Stomach (tissue), 9 donors: ENCODE measurements around the gene ACP1. TPM values are rescaled to one million over a fixed set of nuclear protein-coding genes. Genes with fewer than 3 reads are reported as not detected.

ENCODE experiments used
- DNase-seq, 2 donors: peaks; one replicate each; pipeline versions ENCODE4 v3.0.0 to v3.0.0-alpha.2; 2013 to 2019
- H3K27ac ChIP-seq, 5 donors: fragments of 200-600 bp in 4 of 5; sonication (generic) in 4 of 5; one replicate each; pipeline ENCODE4 v1.5.1; 2013 to 2019; ENCODE audit warnings: mild to moderate bottlenecking in 1 of 5, moderate library complexity in 1 of 5
- H3K27me3 ChIP-seq, 3 donors: fragments of 200-600 bp; sonication (generic); one replicate each; pipeline ENCODE4 v1.5.1; 2017 to 2019; ENCODE audit warnings: mixed run types in 1 of 3
- H3K36me3 ChIP-seq, 4 donors: fragments of 200-600 bp; sonication (generic); 1 replicate in 3 of 4; 2 replicates in 1 of 4; pipeline ENCODE4 v1.5.1; 2016 to 2019
- H3K4me1 ChIP-seq, 4 donors: fragments of 200-600 bp; sonication (generic); one replicate each; pipeline ENCODE4 v1.5.1; 2016 to 2019
- H3K4me3 ChIP-seq, 4 donors: fragments of 200-600 bp; sonication (generic) in 3 of 4; one replicate each; pipeline ENCODE4 v1.5.1; 2016 to 2019; ENCODE audit warnings: mild to moderate bottlenecking in 1 of 4
- H3K9me3 ChIP-seq, 4 donors: fragments of 200-600 bp; sonication (generic); one replicate each; pipeline ENCODE4 v1.5.1; 2016 to 2019
- CTCF ChIP-seq, 7 experiments: fragments of 450-650 bp in 4 of 7; fragments of 200-600 bp in 3 of 7; sonication (generic) in 3 of 7; IDR thresholded peaks; one replicate each; pipeline ENCODE4 v1.5.1; 2016 to 2019; ENCODE audit warnings: antibody characterized with exemption in 7 of 7, control low read depth in 2 of 7, mild to moderate bottlenecking in 1 of 7
- EP300 ChIP-seq: sonication (generic); formaldehyde crosslinking; IDR thresholded peaks from one replicate; pipeline ENCODE4 v1.6.1; 2017; ENCODE audit warnings: antibody characterized with exemption
- POLR2A ChIP-seq, 4 donors: fragments of 450-650 bp; IDR thresholded peaks; one replicate each; pipeline ENCODE4 v1.6.1; 2016; ENCODE audit warnings: antibody characterized with exemption in 4 of 4, control low read depth in 2 of 4, mild to moderate bottlenecking in 1 of 4, moderate library complexity in 1 of 4
- POLR2AphosphoS5 ChIP-seq, 3 donors: sonication (generic); formaldehyde crosslinking; IDR thresholded peaks; one replicate each; pipeline ENCODE4 v1.6.1; 2016; ENCODE audit warnings: antibody characterized with exemption in 3 of 3
- WGBS, 5 donors: extraction: QIAGEN DNeasy Blood & Tissue Kit in 3 of 5; methylation state at CpG; one replicate each; pipeline versions ENCODE4 v1.1.5 to v1.1.7; 2013 to 2018; 5-methylcytosine and 5-hydroxymethylcytosine counted together
- intact Hi-C: fragments of 100-400 bp; cut with DNase I; formaldehyde crosslinking; loops from one replicate; pipeline ENCODE4 v1.15.1; 2023; ENCODE audit warnings: low total_unique reads
- polyA plus RNA-seq, 3 donors: library from polyadenylated mRNA; stranded (reverse); fragments of 200-250 nt; gene quantifications; one replicate each; pipeline ENCODE4 v1.2.3, GENCODE V29; 2013
- total RNA-seq, 5 donors: library from RNA; depleted of rRNA; stranded (reverse); fragments of >200 nt; gene quantifications; one replicate each; pipeline versions ENCODE4 v1.1.0 to v1.2.3, GENCODE V29; 2014 to 2016
- donor health status: healthy with polysubstance abuse.
- donor health status: Bipolar disorder and iron deficiency.
- donor health status: healthy.

ACP1 gene
- total and polyA plus RNA-seq, 8 donors = 21.1 to 183 (median 87.5) TPM

- WGBS, 5 donors = 75 to 85% (median 80%) methylated on average over 15 of the region's 15 CpGs
- no peaks in the 10 kb centered on the region for H3K27me3 ChIP-seq
- H3K36me3 ChIP-seq = peaks cover 3 to 74% (median 62%) of the 10 kb centered on the region in 4 donors
- H3K9me3 ChIP-seq = no peaks in the 10 kb centered on the region
- no peaks in the 10 kb centered on the region for H3K4me1 ChIP-seq
- no peak for DNase-seq
- no peak overlapping the region for H3K27ac ChIP-seq
- intact Hi-C loops = no loop called here
- TF ChIP-seq EP300 (no peak), POLR2AphosphoS5 (IDR thresholded peaks at IDR 0.05) (no peak), POLR2A (IDR thresholded peaks at IDR 0.05) (no peak), CTCF (IDR thresholded peaks at IDR 0.05) (no peak)
- no peak overlapping the region for H3K4me3 ChIP-seq
Measured at GRCh38 chr2:249538-250042, 15.2 kb upstream of the ACP1 start.

- Histone ChIP-seq H3K4me1 (no peaks in the 10 kb centered on the region), H3K27me3 (no peaks in the 10 kb centered on the region), H3K27ac (no peak overlapping the region), H3K36me3 (peaks cover 0 to 54% (median 41%) of the 10 kb centered on the region in 4 donors), H3K4me3 (no peak overlapping the region), H3K9me3 (no peaks in the 10 kb centered on the region)
- no peak for TF ChIP-seq POLR2AphosphoS5 (IDR thresholded peaks at IDR 0.05)
- no peak for TF ChIP-seq CTCF (IDR thresholded peaks at IDR 0.05)
- TF ChIP-seq POLR2A (IDR thresholded peaks at IDR 0.05) = no peak
- TF ChIP-seq EP300 = no peak
- 84 to 93% (median 91%) methylated on average over 6 of the region's 6 CpGs for WGBS, 5 donors
- DNase-seq = no peak
- intact Hi-C loops = no loop called here
Measured at GRCh38 chr2:252001-252602, 12.6 kb upstream of the ACP1 start.

GRCh38 chr2:253202-253638 is 11.5 kb upstream of the ACP1 start:
- DNase-seq = no peak
- no peaks in the 10 kb centered on the region for H3K27me3 ChIP-seq
- H3K4me3 ChIP-seq = no peak overlapping the region
- H3K36me3 ChIP-seq = peaks cover 0 to 43% (median 36%) of the 10 kb centered on the region in 4 donors
- H3K9me3 ChIP-seq = peaks cover 0 to 6% (median 0%) of the 10 kb centered on the region in 4 donors
- TF ChIP-seq EP300 (no peak), CTCF (IDR thresholded peaks at IDR 0.05) (no peak), POLR2A (IDR thresholded peaks at IDR 0.05) (no peak), POLR2AphosphoS5 (IDR thresholded peaks at IDR 0.05) (no peak)
- WGBS, 5 donors = 85 to 93% (median 90%) methylated on average over 8 of the region's 8 CpGs
- H3K4me1 ChIP-seq = no peaks in the 10 kb centered on the region
- H3K27ac ChIP-seq = no peak overlapping the region
- intact Hi-C loops = no loop called here

- Histone ChIP-seq H3K9me3 (peaks cover 0 to 6% (median 0%) of the 10 kb centered on the region in 4 donors), H3K4me1 (no peaks in the 10 kb centered on the region), H3K27me3 (no peaks in the 10 kb centered on the region), H3K36me3 (peaks cover 0 to 33% (median 28%) of the 10 kb centered on the region in 4 donors), H3K27ac (no peak overlapping the region), H3K4me3 (no peak overlapping the region)
- TF ChIP-seq CTCF (IDR thresholded peaks at IDR 0.05) = no peak
- no peak for TF ChIP-seq EP300
- no peak for TF ChIP-seq POLR2A (IDR thresholded peaks at IDR 0.05)
- TF ChIP-seq POLR2AphosphoS5 (IDR thresholded peaks at IDR 0.05) = no peak
- intact Hi-C loops = no loop called here
- DNase-seq = no peak
- WGBS, 5 donors = 74 to 91% (median 85%) methylated on average over 7 of the region's 7 CpGs
Measured at GRCh38 chr2:254241-254640, 10.5 kb upstream of the ACP1 start.
